ENCODE measurements around the gene TRIP10.

DNA sequence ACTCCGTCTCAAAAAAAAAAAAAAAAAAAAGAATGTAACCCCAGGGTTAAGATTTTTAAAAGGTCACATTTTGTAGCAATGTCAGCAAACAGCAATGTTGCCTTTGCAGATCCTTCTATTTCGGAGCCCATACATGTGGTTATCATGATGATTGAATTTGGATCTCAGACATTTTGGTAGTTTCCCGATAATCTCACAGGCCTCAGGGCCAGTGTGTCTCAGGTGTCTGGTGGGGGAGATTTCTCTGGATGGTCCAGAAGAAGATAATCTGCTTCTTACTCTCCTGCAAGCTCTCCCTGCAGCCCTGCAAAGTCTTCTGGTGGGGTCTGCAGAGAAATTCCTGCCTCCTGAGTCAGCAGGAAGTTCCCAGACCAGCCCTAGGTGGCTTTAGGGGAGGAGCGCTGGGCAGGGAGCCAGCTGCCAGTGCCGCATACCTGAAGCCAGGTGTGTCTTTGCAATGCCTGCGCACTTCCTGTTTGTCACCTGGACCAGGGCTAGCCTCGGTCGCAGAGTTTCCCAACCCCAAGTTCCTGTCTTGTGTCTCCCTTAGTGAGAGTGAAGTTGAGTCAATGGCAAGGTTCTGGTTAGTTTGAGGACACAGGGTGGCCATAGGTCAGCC is 26.4 kb downstream of the TRIP10 start:
- TF ChIP-seq PKNOX1 (IDR thresholded peaks at IDR 0.05) (no peak), BHLHE40 (IDR thresholded peaks at IDR 0.05; ENCODE audit: borderline replicate concordance) (no peak), FOXM1 (IDR thresholded peaks at IDR 0.05; ENCODE audit: borderline replicate concordance) (no peak), ELF4 (IDR thresholded peaks at IDR 0.05) (no peak), SUZ12 (IDR thresholded peaks at IDR 0.05) (no peak), SP1 (IDR thresholded peaks at IDR 0.05) (no peak), NFRKB (IDR thresholded peaks at IDR 0.05) (no peak), FOXK2 (IDR thresholded peaks at IDR 0.05) (no peak), TARDBP (IDR thresholded peaks at IDR 0.05) (no peak), FOXA1 (IDR thresholded peaks at IDR 0.05) (no peak)
